Right lobe of liver (tissue), 6 donors: Measurements from ENCODE around the gene MREG. TPM values are rescaled to one million over a fixed set of nuclear protein-coding genes. Genes with fewer than 3 reads are reported as not detected.
A peak's percentile ranks its signal among the peaks of the same experiment; 100 is the strongest.

Source experiments
- ATAC-seq, 4 donors: fragments of 200-7000 bp; cut with Tn5 transposase; one replicate each; pipeline ENCODE4 v1.9.1; 2020; ENCODE audit warnings: mild to moderate bottlenecking in 4 of 4, moderate library complexity in 4 of 4
- DNase-seq, 3 donors: peaks; one replicate each; pipeline ENCODE4 v3.0.0-alpha.2; 2020
- H3K27ac ChIP-seq, 3 donors: fragments of 200-600 bp; one replicate each; pipeline ENCODE4 v1.8.0; 2022
- H3K27me3 ChIP-seq, 2 donors: fragments of 200-600 bp; one replicate each; pipeline ENCODE4 v1.8.0; 2022
- H3K36me3 ChIP-seq, 4 donors: fragments of 200-600 bp; sonication (generic) in 1 of 4; one replicate each; pipeline versions ENCODE4 v1.5.1 to v1.8.0; 2017 to 2022; ENCODE audit warnings: control low read depth in 1 of 4
- H3K4me1 ChIP-seq, 4 donors: fragments of 200-600 bp; sonication (generic) in 1 of 4; one replicate each; pipeline versions ENCODE4 v1.5.1 to v1.8.0; 2017 to 2022; ENCODE audit warnings: control low read depth in 1 of 4
- H3K4me3 ChIP-seq, 3 donors: fragments of 200-600 bp; one replicate each; pipeline ENCODE4 v1.8.0; 2022
- H3K9me3 ChIP-seq, 4 donors: fragments of 200-600 bp; sonication (generic) in 1 of 4; one replicate each; pipeline versions ENCODE4 v1.5.1 to v1.8.0; 2017 to 2022; ENCODE audit warnings: control low read depth in 1 of 4
- POLR2A ChIP-seq: fragments of 450-650 bp; IDR thresholded peaks from one replicate; pipeline ENCODE4 v1.6.1; 2017; ENCODE audit warnings: antibody characterized with exemption, mild to moderate bottlenecking
- whole genome bisulfite sequencing: methylation state at CpG from one replicate; pipeline ENCODE4 v1.1.6; 2018; ENCODE audit warnings: low coverage, low lambda C conversion rate; ENCODE audit not compliant: insufficient coverage; ENCODE audit errors: missing lambda C conversion rate; 5-methylcytosine and 5-hydroxymethylcytosine counted together
- intact Hi-C, 2 donors: fragments of 100-400 bp; cut with DNase I; formaldehyde crosslinking; loops; one replicate each; pipeline versions ENCODE4 v1.11.2 to v1.14.1; 2022
- total RNA-seq, 6 experiments: library from RNA; depleted of rRNA in 2 of 6; stranded (reverse); fragments of >200 nt in 2 of 6; fragmentation: NEBNext Ultra II Directional in 3 of 6; extraction: Animal tissue kit (Norgen Biotek cat#: 25700) in 3 of 6; gene quantifications; one replicate each; pipeline versions ENCODE4 v1.1.0 to v1.2.4, GENCODE V29; 2016 to 2023
- TF ChIP-seq, protein P1 (sequence below), 4 donors: fragments of 200-600 bp in 3 of 4; fragments of 450-650 bp in 1 of 4; IDR thresholded peaks; one replicate each; pipeline versions ENCODE4 v1.5.1 to v1.8.0; 2016 to 2022; ENCODE audit warnings: antibody characterized with exemption in 4 of 4, mild to moderate bottlenecking in 2 of 4
- donor health status: DM: no; HTN: yes; CAD: no.
- donor health status: DM: no; HTN: no; CAD: no.
- donor health status: DM: no; HTN: no; CAD: no.
- donor health status: DM: no; HTN: yes; CAD: no.
- donor health status: DM: no; HTN: yes; CAD: no.

MREG gene
- total RNA-seq, 6 experiments from 2014 or later, result 2.0 to 9.6 (median 5.0) TPM

GRCh38 chr2:215948051-215948450 lies 65.3 kb downstream of the MREG start:
- TF ChIP-seq, protein P1, sequence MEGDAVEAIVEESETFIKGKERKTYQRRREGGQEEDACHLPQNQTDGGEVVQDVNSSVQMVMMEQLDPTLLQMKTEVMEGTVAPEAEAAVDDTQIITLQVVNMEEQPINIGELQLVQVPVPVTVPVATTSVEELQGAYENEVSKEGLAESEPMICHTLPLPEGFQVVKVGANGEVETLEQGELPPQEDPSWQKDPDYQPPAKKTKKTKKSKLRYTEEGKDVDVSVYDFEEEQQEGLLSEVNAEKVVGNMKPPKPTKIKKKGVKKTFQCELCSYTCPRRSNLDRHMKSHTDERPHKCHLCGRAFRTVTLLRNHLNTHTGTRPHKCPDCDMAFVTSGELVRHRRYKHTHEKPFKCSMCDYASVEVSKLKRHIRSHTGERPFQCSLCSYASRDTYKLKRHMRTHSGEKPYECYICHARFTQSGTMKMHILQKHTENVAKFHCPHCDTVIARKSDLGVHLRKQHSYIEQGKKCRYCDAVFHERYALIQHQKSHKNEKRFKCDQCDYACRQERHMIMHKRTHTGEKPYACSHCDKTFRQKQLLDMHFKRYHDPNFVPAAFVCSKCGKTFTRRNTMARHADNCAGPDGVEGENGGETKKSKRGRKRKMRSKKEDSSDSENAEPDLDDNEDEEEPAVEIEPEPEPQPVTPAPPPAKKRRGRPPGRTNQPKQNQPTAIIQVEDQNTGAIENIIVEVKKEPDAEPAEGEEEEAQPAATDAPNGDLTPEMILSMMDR (IDR thresholded peaks at IDR 0.05), result no peak
- no peak for TF ChIP-seq POLR2A
- WGBS, result 83% methylated on average over 4 of the region's 4 CpGs

GRCh38 chr2:215946586-215946985 lies 66.8 kb downstream of the MREG start:
- no peaks in the 10 kb centered on the region for H3K27me3 ChIP-seq
- H3K27ac ChIP-seq, result no peak overlapping the region
- TF ChIP-seq POLR2A, result no peak
- TF ChIP-seq, protein P1 (IDR thresholded peaks at IDR 0.05), result no peak
- ATAC-seq (no peak), DNase-seq (no peak)
- peaks cover 0 to 34% (median 12%) of the 10 kb centered on the region in 4 donors for H3K36me3 ChIP-seq
- H3K4me1 ChIP-seq, result no peaks in the 10 kb centered on the region
- 60% methylated on average over 3 of the region's 3 CpGs for whole genome bisulfite sequencing
- intact Hi-C loops, result no loop called here
- H3K9me3 ChIP-seq, result no peaks in the 10 kb centered on the region
- H3K4me3 ChIP-seq, result no peak overlapping the region

More at GRCh38 chr2:215948051-215948450, 65.3 kb downstream of the MREG start:
- Histone ChIP-seq H3K9me3 (no peaks in the 10 kb centered on the region), H3K4me3 (no peak overlapping the region), H3K36me3 (peaks cover 0 to 30% (median 12%) of the 10 kb centered on the region in 4 donors), H3K4me1 (peaks cover 0 to 5% (median 0%) of the 10 kb centered on the region in 4 donors), H3K27me3 (no peaks in the 10 kb centered on the region), H3K27ac (no peak overlapping the region)
- no peak for ATAC-seq
- intact Hi-C loops, result no loop called here
- no peak for DNase-seq

GRCh38 chr2:215942194-215942593 lies 71.2 kb downstream of the MREG start:
- 100% methylated on average over 1 of the region's 3 CpGs for WGBS
- Histone ChIP-seq H3K27me3 (no peaks in the 10 kb centered on the region), H3K4me1 (no peaks in the 10 kb centered on the region), H3K9me3 (no peaks in the 10 kb centered on the region), H3K27ac (no peak overlapping the region), H3K36me3 (peaks cover 0 to 39% (median 14%) of the 10 kb centered on the region in 4 donors), H3K4me3 (no peak overlapping the region)
- ATAC-seq, result peak in 1 of 4 donors; percentile 34
- no peak for DNase-seq
- intact Hi-C loops, result no loop called here
- no peak for TF ChIP-seq POLR2A
- TF ChIP-seq, protein P1 (IDR thresholded peaks at IDR 0.05), result no peak

- no peak overlapping the region for H3K4me3 ChIP-seq
- intact Hi-C loops, result no loop called here
- TF ChIP-seq, protein P1 (IDR thresholded peaks at IDR 0.05), result no peak
- 90% methylated on average over 1 of the region's 1 CpG for WGBS
- ATAC-seq (peak in 1 of 4 donors; percentile 21), DNase-seq (no peak)
- no peaks in the 10 kb centered on the region for H3K9me3 ChIP-seq
- H3K36me3 ChIP-seq, result peaks cover 0 to 36% (median 14%) of the 10 kb centered on the region in 4 donors
- no peaks in the 10 kb centered on the region for H3K27me3 ChIP-seq
- H3K4me1 ChIP-seq, result no peaks in the 10 kb centered on the region
- H3K27ac ChIP-seq, result no peak overlapping the region
Measured at GRCh38 chr2:215941726-215942125, 71.6 kb downstream of the MREG start.
